GM18507 (cell line): Measurements from ENCODE around the gene PSMB2.
"Not testable (repeated sequence)": the region's sequence is repeated elsewhere in the genome, so short reads cannot be mapped to it uniquely, and the experiment has no call there.

Experiments used
- DNase-seq: peaks from one replicate; pipeline ENCODE4 v3.0.0; 2011; ENCODE audit warnings: low read depth; ENCODE audit not compliant: insufficient read length; ENCODE audit errors: extremely low spot score
- FAIRE-seq: peaks from 2 replicates; lab custom pipeline; 2011; peaks lifted over from hg19 to GRCh38; lab: Jason Lieb, UNC

The PSMB2 gene

GRCh38 chr1:35599411-35599810 lies 41.9 kb downstream of the PSMB2 start:
- no peak for DNase-seq
- no peak for FAIRE-seq

- no peak for DNase-seq
- no peak for FAIRE-seq
Measured at GRCh38 chr1:35598895-35599294, 42.4 kb downstream of the PSMB2 start.

GRCh38 chr1:35597870-35598269 lies 43.5 kb downstream of the PSMB2 start:
- FAIRE-seq (no peak), DNase-seq (no peak)

GRCh38 chr1:35595684-35596083 lies 45.6 kb downstream of the PSMB2 start:
- no peak for FAIRE-seq
- no peak for DNase-seq

GRCh38 chr1:35594005-35594760 lies 47.1 kb downstream of the PSMB2 start:
- FAIRE-seq, result no peak
- no peak for DNase-seq

GRCh38 chr1:35592991-35593769 lies 48.1 kb downstream of the PSMB2 start:
- FAIRE-seq (no peak), DNase-seq (no peak)

GRCh38 chr1:35591211-35591610 lies 50.1 kb downstream of the PSMB2 start:
- FAIRE-seq (no peak), DNase-seq (no peak)

GRCh38 chr1:35590476-35591040 lies 50.8 kb downstream of the PSMB2 start:
- DNase-seq, result no peak
- no peak for FAIRE-seq

GRCh38 chr1:35589516-35590427 lies 51.6 kb downstream of the PSMB2 start:
- FAIRE-seq (no peak), DNase-seq (no peak)

- FAIRE-seq (no peak), DNase-seq (no peak)
Measured at GRCh38 chr1:35588197-35588910, 53.0 kb downstream of the PSMB2 start.

- FAIRE-seq (no peak), DNase-seq (no peak)
Measured at GRCh38 chr1:35587736-35588135, 53.6 kb downstream of the PSMB2 start.

- FAIRE-seq (no peak), DNase-seq (no peak)
Measured at GRCh38 chr1:35586808-35587207, 54.5 kb downstream of the PSMB2 start.

GRCh38 chr1:35585805-35586204 lies 55.5 kb downstream of the PSMB2 start:
- FAIRE-seq, result not testable (repeated sequence)

GRCh38 chr1:35585281-35585680 lies 56.0 kb downstream of the PSMB2 start:
- FAIRE-seq (no peak), DNase-seq (no peak)

More at GRCh38 chr1:35585805-35586204, 55.5 kb downstream of the PSMB2 start:
- not testable (repeated sequence) for DNase-seq

GRCh38 chr1:35581621-35582020 lies 59.7 kb downstream of the PSMB2 start:
- not testable (repeated sequence) for DNase-seq, FAIRE-seq

GRCh38 chr1:35580949-35581388 lies 60.4 kb downstream of the PSMB2 start:
- DNase-seq (no peak), FAIRE-seq (no peak)

- DNase-seq (peak; percentile 74), FAIRE-seq (peak; percentile 90)
Measured at GRCh38 chr1:35577071-35577998, 64.0 kb downstream of the PSMB2 start.

GRCh38 chr1:35576766-35577070 lies 64.6 kb downstream of the PSMB2 start:
- DNase-seq, FAIRE-seq: not testable (repeated sequence)
